Activated CD4-positive, alpha-beta T cell treated with anti-CD3 and anti-CD28 coated beads, Interleukin-2, Interleukin-4, amounts not matched to agents 100 ng/mL and 50 ng/mL, durations not matched to agents 16 hours and 8 hours (primary cell): Measurements from ENCODE around the gene FAM118A.

ENCODE experiments used
- DNase-seq: peaks from one replicate; pipeline ENCODE4 v3.0.0-alpha.2; 2020; ENCODE audit warnings: low spot score

Gene FAM118A

GRCh38 chr22:45376703-45377102 is 67.0 kb downstream of the FAM118A start:
- DNase-seq: no peak

DNA sequence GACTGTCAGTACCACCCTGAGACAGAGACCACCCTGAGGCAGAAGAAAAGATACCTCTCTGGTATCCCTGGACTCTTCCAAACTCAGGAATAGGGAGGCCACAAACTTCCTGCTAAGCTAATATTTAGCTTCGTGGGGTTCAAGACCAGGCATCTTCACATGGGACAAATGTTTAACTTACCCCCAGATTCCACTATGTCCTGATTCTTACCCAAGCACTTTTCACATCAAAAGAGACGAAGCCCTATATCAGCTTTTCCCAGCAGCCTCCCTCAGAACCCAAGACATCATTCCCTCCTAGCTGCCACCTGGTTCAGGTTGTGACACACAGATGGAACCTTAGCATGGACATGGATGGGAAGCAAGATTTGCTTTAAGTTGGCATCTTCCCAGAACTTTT is 71.6 kb downstream of the FAM118A start:
- DNase-seq: no peak

- no peak for DNase-seq
Observed at GRCh38 chr22:45389546-45389945, 79.8 kb downstream of the FAM118A start.
